H9 (cell line): Measurements from ENCODE around the gene CDKL5. TPM values are rescaled to one million over a fixed set of nuclear protein-coding genes. Genes with fewer than 3 reads are reported as not detected.

Experiments used
- DNase-seq: peaks from one replicate; pipeline ENCODE4 v3.0.0-alpha.2; 2017
- H2AFZ ChIP-seq: one replicate; pipeline ENCODE4 v1.6.1; 2013; ENCODE audit warnings: mild to moderate bottlenecking, low read length, control low read depth, moderate library complexity
- H2AK5ac ChIP-seq: 2 replicates; pipeline ENCODE4 v1.6.1; 2013; ENCODE audit warnings: low read length, control low read depth, mixed read lengths; ENCODE audit not compliant: insufficient read length
- H2BK120ac ChIP-seq: one replicate; pipeline ENCODE4 v1.6.1; 2013; ENCODE audit warnings: low read depth, mild to moderate bottlenecking, low read length, control low read depth, inconsistent platforms; ENCODE audit not compliant: poor library complexity, severe bottlenecking
- H2BK12ac ChIP-seq: 2 replicates; pipeline ENCODE4 v1.6.1; 2013; ENCODE audit warnings: low read length, control low read depth, mixed read lengths, low read depth; ENCODE audit not compliant: insufficient read length
- H2BK15ac ChIP-seq: 2 replicates; pipeline ENCODE4 v1.6.1; 2013; ENCODE audit warnings: low read depth, low read length, control low read depth
- H2BK20ac ChIP-seq: one replicate; pipeline ENCODE4 v1.6.1; 2013; ENCODE audit warnings: low read depth, mild to moderate bottlenecking, low read length, control low read depth, inconsistent platforms; ENCODE audit not compliant: poor library complexity, severe bottlenecking
- H2BK5ac ChIP-seq: 2 replicates; pipeline ENCODE4 v1.6.1; 2013; ENCODE audit warnings: low read length, control low read depth, mixed read lengths; ENCODE audit not compliant: insufficient read length
- H3K14ac ChIP-seq: 2 replicates; pipeline ENCODE4 v1.6.1; 2013; ENCODE audit warnings: low read length, control low read depth; ENCODE audit not compliant: insufficient read depth
- H3K18ac ChIP-seq: 2 replicates; pipeline ENCODE4 v1.6.1; 2013; ENCODE audit warnings: low read depth, mild to moderate bottlenecking, mixed read lengths, low read length, control low read depth; ENCODE audit not compliant: insufficient read length
- H3K23ac ChIP-seq: 2 replicates; pipeline ENCODE4 v1.6.1; 2013; ENCODE audit warnings: low read length, control low read depth, mixed read lengths, low read depth; ENCODE audit not compliant: insufficient read length
- H3K23me2 ChIP-seq: 2 replicates; pipeline ENCODE4 v1.6.1; 2013; ENCODE audit warnings: low read depth, mild to moderate bottlenecking, mixed read lengths, low read length, control low read depth; ENCODE audit not compliant: insufficient read length, poor library complexity, severe bottlenecking
- H3K27ac ChIP-seq: 2 replicates; pipeline ENCODE4 v1.5.1; 2013; ENCODE audit warnings: low read length, control low read depth, mixed read lengths, low read depth; ENCODE audit not compliant: insufficient read length
- H3K27me3 ChIP-seq: 2 replicates; pipeline ENCODE4 v1.6.1; 2013; ENCODE audit warnings: low read length, control low read depth, inconsistent platforms; ENCODE audit not compliant: insufficient read depth
- H3K4ac ChIP-seq: 2 replicates; pipeline ENCODE4 v1.6.1; 2013; ENCODE audit warnings: low read depth, mild to moderate bottlenecking, control low read depth, inconsistent platforms, low read length, moderate library complexity
- H3K4me1 ChIP-seq: 2 replicates; pipeline ENCODE4 v1.6.1; 2013; ENCODE audit warnings: low read length, control low read depth, inconsistent platforms; ENCODE audit not compliant: insufficient read depth
- H3K4me2 ChIP-seq: 2 replicates; pipeline ENCODE4 v1.6.1; 2013; ENCODE audit warnings: low read length, control low read depth, mixed read lengths; ENCODE audit not compliant: insufficient read length, insufficient read depth
- H3K56ac ChIP-seq: 2 replicates; pipeline ENCODE4 v1.6.1; 2013; ENCODE audit warnings: low read depth, mild to moderate bottlenecking, mixed read lengths, low read length, control low read depth; ENCODE audit not compliant: insufficient read length
- H3K79me1 ChIP-seq: 2 replicates; pipeline ENCODE4 v1.6.1; 2013; ENCODE audit warnings: low read depth, mild to moderate bottlenecking, moderate library complexity, low read length, control low read depth, inconsistent platforms; ENCODE audit not compliant: insufficient read depth, poor library complexity, severe bottlenecking
- H3K79me2 ChIP-seq: 2 replicates; pipeline ENCODE4 v1.6.1; 2013; ENCODE audit warnings: low read length, control low read depth, inconsistent platforms; ENCODE audit not compliant: insufficient read depth
- H3K9ac ChIP-seq: 2 replicates; pipeline ENCODE4 v1.6.1; 2013; ENCODE audit warnings: low read length, control low read depth, mixed read lengths; ENCODE audit not compliant: insufficient read length; ENCODE audit errors: extremely low read depth
- H3K9me3 ChIP-seq: one replicate; pipeline ENCODE4 v1.6.1; 2013; ENCODE audit warnings: low read depth, low read length, inconsistent platforms; ENCODE audit not compliant: control insufficient read depth
- H3T11ph ChIP-seq: one replicate; pipeline ENCODE4 v1.6.1; 2013; ENCODE audit warnings: mild to moderate bottlenecking, low read length, control low read depth, inconsistent platforms
- H4K20me1 ChIP-seq: one replicate; pipeline ENCODE4 v1.6.1; 2013; ENCODE audit not compliant: control insufficient read depth, insufficient read length, insufficient read depth
- H4K5ac ChIP-seq: 2 replicates; pipeline ENCODE4 v1.6.1; 2013; ENCODE audit warnings: low read depth, mild to moderate bottlenecking, mixed read lengths, low read length, control low read depth; ENCODE audit not compliant: insufficient read length
- H4K8ac ChIP-seq: replicated peaks from 2 replicates; pipeline ENCODE4 v1.6.1; 2013; ENCODE audit warnings: low read length, control low read depth, mixed read lengths, low read depth; ENCODE audit not compliant: insufficient read length
- H4K91ac ChIP-seq: 2 replicates; pipeline ENCODE4 v1.6.1; 2013; ENCODE audit warnings: low read depth, mild to moderate bottlenecking, moderate library complexity, mixed read lengths, low read length, control low read depth; ENCODE audit not compliant: insufficient read length
- H3K27ac Mint-ChIP-seq, 3 experiments: 2 replicates in 2 of 3; 3 replicates in 1 of 3; pipeline ENCODE4 v1.8.0; 2020 to 2021; ENCODE audit warnings: mixed read lengths in 3 of 3, mild to moderate bottlenecking in 1 of 3, moderate library complexity in 1 of 3
- H3K27me3 Mint-ChIP-seq: 2 replicates; pipeline ENCODE4 v1.8.0; 2021; ENCODE audit warnings: low read depth, mild to moderate bottlenecking, moderate library complexity, mixed read lengths
- H3K36me3 Mint-ChIP-seq, 3 experiments: 2 replicates in 2 of 3; 3 replicates in 1 of 3; pipeline ENCODE4 v1.8.0; 2020 to 2021; ENCODE audit warnings: low read depth in 3 of 3, mixed read lengths in 3 of 3; ENCODE audit not compliant: insufficient read depth in 1 of 3
- H3K4me1 Mint-ChIP-seq, 2 experiments: 2 replicates each; pipeline ENCODE4 v1.8.0; 2020; ENCODE audit warnings: mixed read lengths in 2 of 2
- H3K4me3 Mint-ChIP-seq, 2 experiments: 2 replicates in 1 of 2; 3 replicates in 1 of 2; pipeline ENCODE4 v1.8.0; 2020 to 2021; ENCODE audit warnings: mild to moderate bottlenecking in 2 of 2, mixed read lengths in 2 of 2, moderate library complexity in 1 of 2
- H3K9me3 Mint-ChIP-seq, 2 experiments: 2 replicates in 1 of 2; 3 replicates in 1 of 2; pipeline ENCODE4 v1.8.0; 2020; ENCODE audit warnings: mild to moderate bottlenecking in 2 of 2, mixed read lengths in 2 of 2, moderate library complexity in 1 of 2
- CTCF ChIP-seq: fragments of 200-600 bp; sonication (generic); conservative IDR thresholded peaks from 3 replicates; pipeline ENCODE4 v1.8.0; 2021; ENCODE audit warnings: antibody characterized with exemption, mild to moderate bottlenecking
- WGBS: extraction: QIAGEN DNeasy Blood & Tissue Kit; methylation state at CpG from one replicate; pipeline ENCODE4 v1.1.7; 2013; ENCODE audit warnings: missing lambda C conversion rate, low lambda C conversion rate, mixed read lengths; ENCODE audit not compliant: insufficient read length; ENCODE audit errors: extremely low coverage; 5-methylcytosine and 5-hydroxymethylcytosine counted together
- total RNA-seq: library from RNA; stranded (reverse); gene quantifications from 2 replicates; pipeline ENCODE4 v1.2.1, GENCODE V29; 2021

CDKL5 gene
- total RNA-seq, 1 experiment from 2014 or later: 19.5 TPM

GRCh38 chrX:18461431-18461830 is 36.0 kb downstream of the CDKL5 start:
- H3T11ph ChIP-seq: no peak overlapping the region
- no peaks in the 10 kb centered on the region for H3K79me1 ChIP-seq

More at GRCh38 chrX:18461431-18461830, 36.0 kb downstream of the CDKL5 start:
- Histone ChIP-seq H3K23ac (no peak overlapping the region), H4K91ac (no peak overlapping the region), H4K5ac (no peak overlapping the region), H3K27me3 (no peaks in the 10 kb centered on the region), H2BK5ac (no peak overlapping the region), H3K56ac (no peak overlapping the region), H2BK15ac (no peak overlapping the region), H3K9me3 (peaks cover 6% of the 10 kb centered on the region), H3K14ac (no peak overlapping the region), H4K20me1 (no peaks in the 10 kb centered on the region), H3K4me2 (no peak overlapping the region), H3K23me2 (no peaks in the 10 kb centered on the region), H3K79me2 (no peaks in the 10 kb centered on the region), H3K4ac (no peak overlapping the region), H2BK120ac (no peak overlapping the region), H3K18ac (no peak overlapping the region), H2BK20ac (no peak overlapping the region), H3K4me1 (no peaks in the 10 kb centered on the region), H2BK12ac (no peak overlapping the region), H4K8ac (no peak overlapping the region), H3K9ac (no peak overlapping the region), H2AFZ (no peak overlapping the region), H2AK5ac (no peak overlapping the region), H3K27ac (no peak overlapping the region)
- no peaks in the 10 kb centered on the region for H3K27me3 Mint-ChIP-seq
- WGBS: no CpG with 5 or more reads among the region's 1 CpG
- peaks cover 9 to 18% of the 10 kb centered on the region in 2 experiments for H3K4me1 Mint-ChIP-seq
- TF ChIP-seq CTCF: no peak
- peaks cover 51 to 60% of the 10 kb centered on the region in 2 experiments for H3K9me3 Mint-ChIP-seq
- H3K4me3 Mint-ChIP-seq: no peak overlapping the region
- no peak for DNase-seq
- no peak overlapping the region for H3K27ac Mint-ChIP-seq
- H3K36me3 Mint-ChIP-seq: peaks cover 0 to 4% (median 3%) of the 10 kb centered on the region in 3 experiments; a peak in 4 of 7 replicates
